Measurements from ENCODE around the gene AKIRIN1.

GRCh38 chr1:39001516-39002421 is 10.7 kb downstream of the AKIRIN1 start:
- no peak for TF ChIP-seq CTCF (conservative IDR thresholded peaks at IDR 0.05; ENCODE audit: low read length)
- no peak for TF ChIP-seq EZH2phosphoT487 (IDR thresholded peaks at IDR 0.05; ENCODE audit: borderline replicate concordance)
